H9 (cell line): ENCODE results near the gene TMEM266. TPM values are rescaled to one million over a fixed set of nuclear protein-coding genes. Genes with fewer than 3 reads are reported as not detected.

Experiments
- DNase-seq: peaks from one replicate; pipeline ENCODE4 v3.0.0-alpha.2; 2017
- H2AFZ ChIP-seq: one replicate; pipeline ENCODE4 v1.6.1; 2013; ENCODE audit warnings: mild to moderate bottlenecking, low read length, control low read depth, moderate library complexity
- H2AK5ac ChIP-seq: 2 replicates; pipeline ENCODE4 v1.6.1; 2013; ENCODE audit warnings: low read length, control low read depth, mixed read lengths; ENCODE audit not compliant: insufficient read length
- H2BK120ac ChIP-seq: one replicate; pipeline ENCODE4 v1.6.1; 2013; ENCODE audit warnings: low read depth, mild to moderate bottlenecking, low read length, control low read depth, inconsistent platforms; ENCODE audit not compliant: poor library complexity, severe bottlenecking
- H2BK12ac ChIP-seq: 2 replicates; pipeline ENCODE4 v1.6.1; 2013; ENCODE audit warnings: low read length, control low read depth, mixed read lengths, low read depth; ENCODE audit not compliant: insufficient read length
- H2BK15ac ChIP-seq: 2 replicates; pipeline ENCODE4 v1.6.1; 2013; ENCODE audit warnings: low read depth, low read length, control low read depth
- H2BK20ac ChIP-seq: one replicate; pipeline ENCODE4 v1.6.1; 2013; ENCODE audit warnings: low read depth, mild to moderate bottlenecking, low read length, control low read depth, inconsistent platforms; ENCODE audit not compliant: poor library complexity, severe bottlenecking
- H2BK5ac ChIP-seq: 2 replicates; pipeline ENCODE4 v1.6.1; 2013; ENCODE audit warnings: low read length, control low read depth, mixed read lengths; ENCODE audit not compliant: insufficient read length
- H3K14ac ChIP-seq: 2 replicates; pipeline ENCODE4 v1.6.1; 2013; ENCODE audit warnings: low read length, control low read depth; ENCODE audit not compliant: insufficient read depth
- H3K18ac ChIP-seq: 2 replicates; pipeline ENCODE4 v1.6.1; 2013; ENCODE audit warnings: low read depth, mild to moderate bottlenecking, mixed read lengths, low read length, control low read depth; ENCODE audit not compliant: insufficient read length
- H3K23ac ChIP-seq: 2 replicates; pipeline ENCODE4 v1.6.1; 2013; ENCODE audit warnings: low read length, control low read depth, mixed read lengths, low read depth; ENCODE audit not compliant: insufficient read length
- H3K23me2 ChIP-seq: 2 replicates; pipeline ENCODE4 v1.6.1; 2013; ENCODE audit warnings: low read depth, mild to moderate bottlenecking, mixed read lengths, low read length, control low read depth; ENCODE audit not compliant: insufficient read length, poor library complexity, severe bottlenecking
- H3K27ac ChIP-seq: 2 replicates; pipeline ENCODE4 v1.5.1; 2013; ENCODE audit warnings: low read length, control low read depth, mixed read lengths, low read depth; ENCODE audit not compliant: insufficient read length
- H3K27me3 ChIP-seq: 2 replicates; pipeline ENCODE4 v1.6.1; 2013; ENCODE audit warnings: low read length, control low read depth, inconsistent platforms; ENCODE audit not compliant: insufficient read depth
- H3K4ac ChIP-seq: 2 replicates; pipeline ENCODE4 v1.6.1; 2013; ENCODE audit warnings: low read depth, mild to moderate bottlenecking, control low read depth, inconsistent platforms, low read length, moderate library complexity
- H3K4me1 ChIP-seq: 2 replicates; pipeline ENCODE4 v1.6.1; 2013; ENCODE audit warnings: low read length, control low read depth, inconsistent platforms; ENCODE audit not compliant: insufficient read depth
- H3K4me2 ChIP-seq: 2 replicates; pipeline ENCODE4 v1.6.1; 2013; ENCODE audit warnings: low read length, control low read depth, mixed read lengths; ENCODE audit not compliant: insufficient read length, insufficient read depth
- H3K56ac ChIP-seq: 2 replicates; pipeline ENCODE4 v1.6.1; 2013; ENCODE audit warnings: low read depth, mild to moderate bottlenecking, mixed read lengths, low read length, control low read depth; ENCODE audit not compliant: insufficient read length
- H3K79me1 ChIP-seq: 2 replicates; pipeline ENCODE4 v1.6.1; 2013; ENCODE audit warnings: low read depth, mild to moderate bottlenecking, moderate library complexity, low read length, control low read depth, inconsistent platforms; ENCODE audit not compliant: insufficient read depth, poor library complexity, severe bottlenecking
- H3K79me2 ChIP-seq: 2 replicates; pipeline ENCODE4 v1.6.1; 2013; ENCODE audit warnings: low read length, control low read depth, inconsistent platforms; ENCODE audit not compliant: insufficient read depth
- H3K9ac ChIP-seq: 2 replicates; pipeline ENCODE4 v1.6.1; 2013; ENCODE audit warnings: low read length, control low read depth, mixed read lengths; ENCODE audit not compliant: insufficient read length; ENCODE audit errors: extremely low read depth
- H3K9me3 ChIP-seq: one replicate; pipeline ENCODE4 v1.6.1; 2013; ENCODE audit warnings: low read depth, low read length, inconsistent platforms; ENCODE audit not compliant: control insufficient read depth
- H3T11ph ChIP-seq: one replicate; pipeline ENCODE4 v1.6.1; 2013; ENCODE audit warnings: mild to moderate bottlenecking, low read length, control low read depth, inconsistent platforms
- H4K20me1 ChIP-seq: one replicate; pipeline ENCODE4 v1.6.1; 2013; ENCODE audit not compliant: control insufficient read depth, insufficient read length, insufficient read depth
- H4K5ac ChIP-seq: 2 replicates; pipeline ENCODE4 v1.6.1; 2013; ENCODE audit warnings: low read depth, mild to moderate bottlenecking, mixed read lengths, low read length, control low read depth; ENCODE audit not compliant: insufficient read length
- H4K8ac ChIP-seq: replicated peaks from 2 replicates; pipeline ENCODE4 v1.6.1; 2013; ENCODE audit warnings: low read length, control low read depth, mixed read lengths, low read depth; ENCODE audit not compliant: insufficient read length
- H4K91ac ChIP-seq: 2 replicates; pipeline ENCODE4 v1.6.1; 2013; ENCODE audit warnings: low read depth, mild to moderate bottlenecking, moderate library complexity, mixed read lengths, low read length, control low read depth; ENCODE audit not compliant: insufficient read length
- H3K27ac Mint-ChIP-seq, 3 experiments: 2 replicates in 2 of 3; 3 replicates in 1 of 3; pipeline ENCODE4 v1.8.0; 2020 to 2021; ENCODE audit warnings: mixed read lengths in 3 of 3, mild to moderate bottlenecking in 1 of 3, moderate library complexity in 1 of 3
- H3K27me3 Mint-ChIP-seq: 2 replicates; pipeline ENCODE4 v1.8.0; 2021; ENCODE audit warnings: low read depth, mild to moderate bottlenecking, moderate library complexity, mixed read lengths
- H3K36me3 Mint-ChIP-seq, 3 experiments: 2 replicates in 2 of 3; 3 replicates in 1 of 3; pipeline ENCODE4 v1.8.0; 2020 to 2021; ENCODE audit warnings: low read depth in 3 of 3, mixed read lengths in 3 of 3; ENCODE audit not compliant: insufficient read depth in 1 of 3
- H3K4me1 Mint-ChIP-seq, 2 experiments: 2 replicates each; pipeline ENCODE4 v1.8.0; 2020; ENCODE audit warnings: mixed read lengths in 2 of 2
- H3K4me3 Mint-ChIP-seq, 2 experiments: 2 replicates in 1 of 2; 3 replicates in 1 of 2; pipeline ENCODE4 v1.8.0; 2020 to 2021; ENCODE audit warnings: mild to moderate bottlenecking in 2 of 2, mixed read lengths in 2 of 2, moderate library complexity in 1 of 2
- H3K9me3 Mint-ChIP-seq, 2 experiments: 2 replicates in 1 of 2; 3 replicates in 1 of 2; pipeline ENCODE4 v1.8.0; 2020; ENCODE audit warnings: mild to moderate bottlenecking in 2 of 2, mixed read lengths in 2 of 2, moderate library complexity in 1 of 2
- WGBS: extraction: QIAGEN DNeasy Blood & Tissue Kit; methylation state at CpG from one replicate; pipeline ENCODE4 v1.1.7; 2013; ENCODE audit warnings: missing lambda C conversion rate, low lambda C conversion rate, mixed read lengths; ENCODE audit not compliant: insufficient read length; ENCODE audit errors: extremely low coverage; 5-methylcytosine and 5-hydroxymethylcytosine counted together
- total RNA-seq: library from RNA; stranded (reverse); gene quantifications from 2 replicates; pipeline ENCODE4 v1.2.1, GENCODE V29; 2021
- TF ChIP-seq, protein P1 (sequence below): fragments of 200-600 bp; sonication (generic); conservative IDR thresholded peaks from 3 replicates; pipeline ENCODE4 v1.8.0; 2021; ENCODE audit warnings: antibody characterized with exemption, mild to moderate bottlenecking

Gene TMEM266
- total RNA-seq, 1 experiment from 2014 or later: 0.81 TPM

DNA sequence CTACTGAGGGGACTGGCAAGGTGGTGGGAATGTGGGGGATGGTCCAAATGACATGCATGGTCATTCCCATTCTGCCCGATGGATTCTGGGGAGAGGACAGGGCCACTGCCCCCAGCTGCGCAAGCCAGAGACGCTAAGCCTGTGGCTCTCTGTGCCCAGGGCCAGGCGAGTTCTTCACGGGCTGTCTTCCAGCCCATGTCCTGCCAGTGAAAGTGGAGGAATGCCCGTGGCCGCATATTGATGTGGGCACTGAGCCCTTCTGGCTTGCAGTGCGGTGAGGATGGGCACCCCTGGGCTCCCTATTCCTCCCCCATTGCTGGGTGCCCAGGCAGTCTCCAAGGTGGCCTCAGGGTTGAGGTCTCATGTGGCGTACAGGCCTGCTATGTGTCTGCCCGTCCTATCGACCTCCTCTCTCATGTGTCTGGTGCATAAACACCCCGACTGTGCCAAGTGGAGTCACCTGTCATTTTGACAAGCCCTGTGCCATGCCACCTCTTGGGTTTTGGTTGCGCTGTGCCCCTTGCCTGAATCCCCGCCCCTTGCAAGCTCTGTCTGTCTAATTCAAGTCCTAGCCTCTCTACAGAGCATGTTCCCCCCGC lies 116.8 kb downstream of the TMEM266 start:
- TF ChIP-seq, protein P1, sequence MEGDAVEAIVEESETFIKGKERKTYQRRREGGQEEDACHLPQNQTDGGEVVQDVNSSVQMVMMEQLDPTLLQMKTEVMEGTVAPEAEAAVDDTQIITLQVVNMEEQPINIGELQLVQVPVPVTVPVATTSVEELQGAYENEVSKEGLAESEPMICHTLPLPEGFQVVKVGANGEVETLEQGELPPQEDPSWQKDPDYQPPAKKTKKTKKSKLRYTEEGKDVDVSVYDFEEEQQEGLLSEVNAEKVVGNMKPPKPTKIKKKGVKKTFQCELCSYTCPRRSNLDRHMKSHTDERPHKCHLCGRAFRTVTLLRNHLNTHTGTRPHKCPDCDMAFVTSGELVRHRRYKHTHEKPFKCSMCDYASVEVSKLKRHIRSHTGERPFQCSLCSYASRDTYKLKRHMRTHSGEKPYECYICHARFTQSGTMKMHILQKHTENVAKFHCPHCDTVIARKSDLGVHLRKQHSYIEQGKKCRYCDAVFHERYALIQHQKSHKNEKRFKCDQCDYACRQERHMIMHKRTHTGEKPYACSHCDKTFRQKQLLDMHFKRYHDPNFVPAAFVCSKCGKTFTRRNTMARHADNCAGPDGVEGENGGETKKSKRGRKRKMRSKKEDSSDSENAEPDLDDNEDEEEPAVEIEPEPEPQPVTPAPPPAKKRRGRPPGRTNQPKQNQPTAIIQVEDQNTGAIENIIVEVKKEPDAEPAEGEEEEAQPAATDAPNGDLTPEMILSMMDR: no peak
- no peak overlapping the region for H3K4me2 ChIP-seq
- no peak overlapping the region for H2BK20ac ChIP-seq
- H3K9ac ChIP-seq: no peak overlapping the region
- no peak overlapping the region for H2BK12ac ChIP-seq
- Mint-ChIP-seq H3K9me3 (no peaks in the 10 kb centered on the region; a peak in 1 of 5 replicates), H3K36me3 (no peaks in the 10 kb centered on the region; a peak in 1 of 7 replicates), H3K27me3 (peaks cover 8% of the 10 kb centered on the region), H3K4me1 (peaks cover 6% of the 10 kb centered on the region in 2 experiments), H3K4me3 (no peak overlapping the region; a peak in 1 of 5 replicates), H3K27ac (peak overlapping the region in 1 of 3 experiments; percentile 87; a peak in 1 of 7 replicates)
- H3K18ac ChIP-seq: no peak overlapping the region
- H3K79me1 ChIP-seq: no peaks in the 10 kb centered on the region
- H4K20me1 ChIP-seq: no peaks in the 10 kb centered on the region
- no peak for DNase-seq
- H4K91ac ChIP-seq: no peak overlapping the region
- H3K23ac ChIP-seq: no peak overlapping the region
- H3T11ph ChIP-seq: no peak overlapping the region
- H3K27ac ChIP-seq: no peak overlapping the region
- H3K9me3 ChIP-seq: no peaks in the 10 kb centered on the region
- H3K14ac ChIP-seq: no peak overlapping the region
- no peaks in the 10 kb centered on the region for H3K27me3 ChIP-seq
- no peaks in the 10 kb centered on the region for H3K79me2 ChIP-seq
- no peak overlapping the region for H2BK5ac ChIP-seq
- H2BK120ac ChIP-seq: no peak overlapping the region
- no peak overlapping the region for H3K56ac ChIP-seq
- WGBS: no CpG with 5 or more reads among the region's 15 CpGs
- no peak overlapping the region for H4K5ac ChIP-seq
- H3K4me1 ChIP-seq: no peaks in the 10 kb centered on the region
- H3K4ac ChIP-seq: no peak overlapping the region
- H2BK15ac ChIP-seq: no peak overlapping the region
- H3K23me2 ChIP-seq: no peaks in the 10 kb centered on the region
- no peak overlapping the region for H2AK5ac ChIP-seq
- no peak overlapping the region for H4K8ac ChIP-seq
- no peak overlapping the region for H2AFZ ChIP-seq
